H9 (cell line): ENCODE measurements around the gene MAP9. TPM values are rescaled to one million over a fixed set of nuclear protein-coding genes. Genes with fewer than 3 reads are reported as not detected.

Source experiments
- DNase-seq: peaks from one replicate; pipeline ENCODE4 v3.0.0-alpha.2; 2017
- H2AFZ ChIP-seq: one replicate; pipeline ENCODE4 v1.6.1; 2013; ENCODE audit warnings: mild to moderate bottlenecking, low read length, control low read depth, moderate library complexity
- H2AK5ac ChIP-seq: 2 replicates; pipeline ENCODE4 v1.6.1; 2013; ENCODE audit warnings: low read length, control low read depth, mixed read lengths; ENCODE audit not compliant: insufficient read length
- H2BK120ac ChIP-seq: one replicate; pipeline ENCODE4 v1.6.1; 2013; ENCODE audit warnings: low read depth, mild to moderate bottlenecking, low read length, control low read depth, inconsistent platforms; ENCODE audit not compliant: poor library complexity, severe bottlenecking
- H2BK12ac ChIP-seq: 2 replicates; pipeline ENCODE4 v1.6.1; 2013; ENCODE audit warnings: low read length, control low read depth, mixed read lengths, low read depth; ENCODE audit not compliant: insufficient read length
- H2BK15ac ChIP-seq: 2 replicates; pipeline ENCODE4 v1.6.1; 2013; ENCODE audit warnings: low read depth, low read length, control low read depth
- H2BK20ac ChIP-seq: one replicate; pipeline ENCODE4 v1.6.1; 2013; ENCODE audit warnings: low read depth, mild to moderate bottlenecking, low read length, control low read depth, inconsistent platforms; ENCODE audit not compliant: poor library complexity, severe bottlenecking
- H2BK5ac ChIP-seq: 2 replicates; pipeline ENCODE4 v1.6.1; 2013; ENCODE audit warnings: low read length, control low read depth, mixed read lengths; ENCODE audit not compliant: insufficient read length
- H3K14ac ChIP-seq: 2 replicates; pipeline ENCODE4 v1.6.1; 2013; ENCODE audit warnings: low read length, control low read depth; ENCODE audit not compliant: insufficient read depth
- H3K18ac ChIP-seq: 2 replicates; pipeline ENCODE4 v1.6.1; 2013; ENCODE audit warnings: low read depth, mild to moderate bottlenecking, mixed read lengths, low read length, control low read depth; ENCODE audit not compliant: insufficient read length
- H3K23ac ChIP-seq: 2 replicates; pipeline ENCODE4 v1.6.1; 2013; ENCODE audit warnings: low read length, control low read depth, mixed read lengths, low read depth; ENCODE audit not compliant: insufficient read length
- H3K23me2 ChIP-seq: 2 replicates; pipeline ENCODE4 v1.6.1; 2013; ENCODE audit warnings: low read depth, mild to moderate bottlenecking, mixed read lengths, low read length, control low read depth; ENCODE audit not compliant: insufficient read length, poor library complexity, severe bottlenecking
- H3K27ac ChIP-seq: 2 replicates; pipeline ENCODE4 v1.5.1; 2013; ENCODE audit warnings: low read length, control low read depth, mixed read lengths, low read depth; ENCODE audit not compliant: insufficient read length
- H3K27me3 ChIP-seq: 2 replicates; pipeline ENCODE4 v1.6.1; 2013; ENCODE audit warnings: low read length, control low read depth, inconsistent platforms; ENCODE audit not compliant: insufficient read depth
- H3K4ac ChIP-seq: 2 replicates; pipeline ENCODE4 v1.6.1; 2013; ENCODE audit warnings: low read depth, mild to moderate bottlenecking, control low read depth, inconsistent platforms, low read length, moderate library complexity
- H3K4me1 ChIP-seq: 2 replicates; pipeline ENCODE4 v1.6.1; 2013; ENCODE audit warnings: low read length, control low read depth, inconsistent platforms; ENCODE audit not compliant: insufficient read depth
- H3K4me2 ChIP-seq: 2 replicates; pipeline ENCODE4 v1.6.1; 2013; ENCODE audit warnings: low read length, control low read depth, mixed read lengths; ENCODE audit not compliant: insufficient read length, insufficient read depth
- H3K56ac ChIP-seq: 2 replicates; pipeline ENCODE4 v1.6.1; 2013; ENCODE audit warnings: low read depth, mild to moderate bottlenecking, mixed read lengths, low read length, control low read depth; ENCODE audit not compliant: insufficient read length
- H3K79me1 ChIP-seq: 2 replicates; pipeline ENCODE4 v1.6.1; 2013; ENCODE audit warnings: low read depth, mild to moderate bottlenecking, moderate library complexity, low read length, control low read depth, inconsistent platforms; ENCODE audit not compliant: insufficient read depth, poor library complexity, severe bottlenecking
- H3K79me2 ChIP-seq: 2 replicates; pipeline ENCODE4 v1.6.1; 2013; ENCODE audit warnings: low read length, control low read depth, inconsistent platforms; ENCODE audit not compliant: insufficient read depth
- H3K9ac ChIP-seq: 2 replicates; pipeline ENCODE4 v1.6.1; 2013; ENCODE audit warnings: low read length, control low read depth, mixed read lengths; ENCODE audit not compliant: insufficient read length; ENCODE audit errors: extremely low read depth
- H3K9me3 ChIP-seq: one replicate; pipeline ENCODE4 v1.6.1; 2013; ENCODE audit warnings: low read depth, low read length, inconsistent platforms; ENCODE audit not compliant: control insufficient read depth
- H3T11ph ChIP-seq: one replicate; pipeline ENCODE4 v1.6.1; 2013; ENCODE audit warnings: mild to moderate bottlenecking, low read length, control low read depth, inconsistent platforms
- H4K20me1 ChIP-seq: one replicate; pipeline ENCODE4 v1.6.1; 2013; ENCODE audit not compliant: control insufficient read depth, insufficient read length, insufficient read depth
- H4K5ac ChIP-seq: 2 replicates; pipeline ENCODE4 v1.6.1; 2013; ENCODE audit warnings: low read depth, mild to moderate bottlenecking, mixed read lengths, low read length, control low read depth; ENCODE audit not compliant: insufficient read length
- H4K8ac ChIP-seq: replicated peaks from 2 replicates; pipeline ENCODE4 v1.6.1; 2013; ENCODE audit warnings: low read length, control low read depth, mixed read lengths, low read depth; ENCODE audit not compliant: insufficient read length
- H4K91ac ChIP-seq: 2 replicates; pipeline ENCODE4 v1.6.1; 2013; ENCODE audit warnings: low read depth, mild to moderate bottlenecking, moderate library complexity, mixed read lengths, low read length, control low read depth; ENCODE audit not compliant: insufficient read length
- H3K27ac Mint-ChIP-seq, 3 experiments: 2 replicates in 2 of 3; 3 replicates in 1 of 3; pipeline ENCODE4 v1.8.0; 2020 to 2021; ENCODE audit warnings: mixed read lengths in 3 of 3, mild to moderate bottlenecking in 1 of 3, moderate library complexity in 1 of 3
- H3K27me3 Mint-ChIP-seq: 2 replicates; pipeline ENCODE4 v1.8.0; 2021; ENCODE audit warnings: low read depth, mild to moderate bottlenecking, moderate library complexity, mixed read lengths
- H3K36me3 Mint-ChIP-seq, 3 experiments: 2 replicates in 2 of 3; 3 replicates in 1 of 3; pipeline ENCODE4 v1.8.0; 2020 to 2021; ENCODE audit warnings: low read depth in 3 of 3, mixed read lengths in 3 of 3; ENCODE audit not compliant: insufficient read depth in 1 of 3
- H3K4me1 Mint-ChIP-seq, 2 experiments: 2 replicates each; pipeline ENCODE4 v1.8.0; 2020; ENCODE audit warnings: mixed read lengths in 2 of 2
- H3K4me3 Mint-ChIP-seq, 2 experiments: 2 replicates in 1 of 2; 3 replicates in 1 of 2; pipeline ENCODE4 v1.8.0; 2020 to 2021; ENCODE audit warnings: mild to moderate bottlenecking in 2 of 2, mixed read lengths in 2 of 2, moderate library complexity in 1 of 2
- H3K9me3 Mint-ChIP-seq, 2 experiments: 2 replicates in 1 of 2; 3 replicates in 1 of 2; pipeline ENCODE4 v1.8.0; 2020; ENCODE audit warnings: mild to moderate bottlenecking in 2 of 2, mixed read lengths in 2 of 2, moderate library complexity in 1 of 2
- WGBS: extraction: QIAGEN DNeasy Blood & Tissue Kit; methylation state at CpG from one replicate; pipeline ENCODE4 v1.1.7; 2013; ENCODE audit warnings: missing lambda C conversion rate, low lambda C conversion rate, mixed read lengths; ENCODE audit not compliant: insufficient read length; ENCODE audit errors: extremely low coverage; 5-methylcytosine and 5-hydroxymethylcytosine counted together
- total RNA-seq: library from RNA; stranded (reverse); gene quantifications from 2 replicates; pipeline ENCODE4 v1.2.1, GENCODE V29; 2021
- TF ChIP-seq, protein P1 (sequence below): fragments of 200-600 bp; sonication (generic); conservative IDR thresholded peaks from 3 replicates; pipeline ENCODE4 v1.8.0; 2021; ENCODE audit warnings: antibody characterized with exemption, mild to moderate bottlenecking

MAP9 gene
- total RNA-seq, 1 experiment from 2014 or later: 15.4 TPM

DNA sequence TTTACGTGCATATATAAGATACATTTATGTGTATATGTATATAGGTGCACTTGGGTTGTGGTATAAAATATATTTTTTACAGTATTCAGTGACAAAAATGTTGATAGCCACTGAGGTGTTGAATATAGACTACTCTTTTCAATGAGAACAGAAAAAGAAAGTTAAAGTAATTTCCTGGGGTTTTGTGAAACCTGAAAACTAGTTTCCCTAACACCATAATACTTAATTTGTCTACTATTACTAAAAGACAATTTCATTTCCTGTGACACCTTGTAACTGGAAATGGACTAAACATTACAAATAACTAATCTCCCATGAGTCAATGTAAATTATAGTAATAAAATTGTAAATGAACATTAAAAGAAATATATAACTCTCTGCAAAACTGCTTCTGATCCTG lies 32.0 kb upstream of the MAP9 start:
- Mint-ChIP-seq H3K27ac (no peak overlapping the region), H3K4me3 (no peak overlapping the region), H3K9me3 (no peaks in the 10 kb centered on the region), H3K4me1 (no peaks in the 10 kb centered on the region), H3K36me3 (no peaks in the 10 kb centered on the region), H3K27me3 (peaks cover 48% of the 10 kb centered on the region)
- no peak overlapping the region for H2BK20ac ChIP-seq
- H3K4ac ChIP-seq: no peak overlapping the region
- no peak overlapping the region for H3K23ac ChIP-seq
- H2BK12ac ChIP-seq: no peak overlapping the region
- H2AFZ ChIP-seq: no peak overlapping the region
- H3K4me1 ChIP-seq: no peaks in the 10 kb centered on the region
- TF ChIP-seq, protein P1, sequence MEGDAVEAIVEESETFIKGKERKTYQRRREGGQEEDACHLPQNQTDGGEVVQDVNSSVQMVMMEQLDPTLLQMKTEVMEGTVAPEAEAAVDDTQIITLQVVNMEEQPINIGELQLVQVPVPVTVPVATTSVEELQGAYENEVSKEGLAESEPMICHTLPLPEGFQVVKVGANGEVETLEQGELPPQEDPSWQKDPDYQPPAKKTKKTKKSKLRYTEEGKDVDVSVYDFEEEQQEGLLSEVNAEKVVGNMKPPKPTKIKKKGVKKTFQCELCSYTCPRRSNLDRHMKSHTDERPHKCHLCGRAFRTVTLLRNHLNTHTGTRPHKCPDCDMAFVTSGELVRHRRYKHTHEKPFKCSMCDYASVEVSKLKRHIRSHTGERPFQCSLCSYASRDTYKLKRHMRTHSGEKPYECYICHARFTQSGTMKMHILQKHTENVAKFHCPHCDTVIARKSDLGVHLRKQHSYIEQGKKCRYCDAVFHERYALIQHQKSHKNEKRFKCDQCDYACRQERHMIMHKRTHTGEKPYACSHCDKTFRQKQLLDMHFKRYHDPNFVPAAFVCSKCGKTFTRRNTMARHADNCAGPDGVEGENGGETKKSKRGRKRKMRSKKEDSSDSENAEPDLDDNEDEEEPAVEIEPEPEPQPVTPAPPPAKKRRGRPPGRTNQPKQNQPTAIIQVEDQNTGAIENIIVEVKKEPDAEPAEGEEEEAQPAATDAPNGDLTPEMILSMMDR: no peak
- no peaks in the 10 kb centered on the region for H3K23me2 ChIP-seq
- H3K14ac ChIP-seq: no peak overlapping the region
- no peak overlapping the region for H3K27ac ChIP-seq
- no CpG with 5 or more reads among the region's 1 CpG for WGBS
- H3K4me2 ChIP-seq: no peak overlapping the region
- no peak for DNase-seq
- H3K9me3 ChIP-seq: no peaks in the 10 kb centered on the region
- H3K9ac ChIP-seq: no peak overlapping the region
- no peaks in the 10 kb centered on the region for H3K79me1 ChIP-seq
- no peak overlapping the region for H2BK15ac ChIP-seq
- no peak overlapping the region for H2BK120ac ChIP-seq
- H2BK5ac ChIP-seq: no peak overlapping the region
- no peak overlapping the region for H3T11ph ChIP-seq
- no peak overlapping the region for H4K5ac ChIP-seq
- no peaks in the 10 kb centered on the region for H4K20me1 ChIP-seq
- H3K27me3 ChIP-seq: no peaks in the 10 kb centered on the region
- no peak overlapping the region for H3K18ac ChIP-seq
- no peak overlapping the region for H3K56ac ChIP-seq
- no peak overlapping the region for H2AK5ac ChIP-seq
- H3K79me2 ChIP-seq: no peaks in the 10 kb centered on the region
- no peak overlapping the region for H4K91ac ChIP-seq
- no peak overlapping the region for H4K8ac ChIP-seq
